HG03520 (cell line): Measurements from ENCODE around the gene MVD.
A peak's percentile ranks its signal among the peaks of the same experiment; 100 is the strongest.

Experiments
- ATAC-seq: cut with Tn5 transposase; IDR thresholded peaks from one replicate; pipeline ENCODE4 v1.9.1; 2021; ENCODE audit warnings: mild to moderate bottlenecking, moderate library complexity; ENCODE audit not compliant: unreplicated experiment

MVD gene

GRCh38 chr16:88697831-88698615 is 35.1 kb upstream of the MVD start:
- no peak for ATAC-seq

- ATAC-seq, result no peak
These were observed 34.4 kb upstream of the MVD start for GRCh38 chr16:88697116-88697830.

GRCh38 chr16:88696441-88696840 is 33.5 kb upstream of the MVD start:
- ATAC-seq, result no peak

GRCh38 chr16:88695753-88696152 is 32.9 kb upstream of the MVD start:
- ATAC-seq, result no peak

- no peak for ATAC-seq
These were observed 32.3 kb upstream of the MVD start for GRCh38 chr16:88695218-88695617.

DNA sequence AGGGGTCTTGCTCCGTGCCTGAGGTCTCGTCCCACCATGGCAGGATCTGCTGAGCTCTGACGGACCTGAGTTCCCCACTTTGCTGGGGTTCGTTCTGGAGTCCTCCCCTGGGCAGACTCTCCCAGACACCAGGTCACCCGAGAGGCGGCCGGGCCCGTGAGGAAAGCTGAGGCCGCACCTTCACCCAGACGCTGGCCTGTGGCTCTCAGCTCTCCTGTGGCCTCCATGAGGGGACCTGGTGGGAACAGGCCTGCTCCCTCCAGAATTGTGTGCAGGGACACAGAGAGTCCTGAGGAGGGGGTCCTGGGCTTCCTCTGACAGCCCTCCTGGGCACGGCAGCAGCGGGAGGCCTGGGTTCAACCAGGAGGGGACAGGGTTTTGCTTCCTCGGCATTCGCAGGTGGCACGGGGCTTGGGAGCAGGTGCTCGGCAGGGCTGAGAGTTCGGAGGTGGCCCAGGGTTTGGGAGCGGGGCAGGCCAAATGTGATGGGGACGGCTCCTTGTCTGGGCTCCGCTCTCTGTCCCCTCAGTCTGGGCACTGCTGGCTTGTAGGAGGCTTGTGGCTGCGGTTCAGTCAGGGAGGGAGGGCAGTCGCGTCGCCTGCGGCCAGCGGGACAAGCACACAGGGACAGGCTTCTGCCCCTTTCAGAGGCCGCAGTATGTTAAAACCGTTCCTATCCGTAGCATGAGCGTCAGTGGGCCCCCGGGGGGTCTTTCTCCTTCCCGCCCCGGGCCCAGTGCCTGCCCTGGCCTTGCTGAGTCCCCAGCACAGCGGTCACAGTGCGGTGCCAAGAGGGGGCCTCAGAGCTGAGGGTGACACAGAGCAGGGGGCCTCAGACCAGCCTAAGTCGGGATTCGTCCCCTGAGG is 31.6 kb upstream of the MVD start:
- no peak for ATAC-seq

DNA sequence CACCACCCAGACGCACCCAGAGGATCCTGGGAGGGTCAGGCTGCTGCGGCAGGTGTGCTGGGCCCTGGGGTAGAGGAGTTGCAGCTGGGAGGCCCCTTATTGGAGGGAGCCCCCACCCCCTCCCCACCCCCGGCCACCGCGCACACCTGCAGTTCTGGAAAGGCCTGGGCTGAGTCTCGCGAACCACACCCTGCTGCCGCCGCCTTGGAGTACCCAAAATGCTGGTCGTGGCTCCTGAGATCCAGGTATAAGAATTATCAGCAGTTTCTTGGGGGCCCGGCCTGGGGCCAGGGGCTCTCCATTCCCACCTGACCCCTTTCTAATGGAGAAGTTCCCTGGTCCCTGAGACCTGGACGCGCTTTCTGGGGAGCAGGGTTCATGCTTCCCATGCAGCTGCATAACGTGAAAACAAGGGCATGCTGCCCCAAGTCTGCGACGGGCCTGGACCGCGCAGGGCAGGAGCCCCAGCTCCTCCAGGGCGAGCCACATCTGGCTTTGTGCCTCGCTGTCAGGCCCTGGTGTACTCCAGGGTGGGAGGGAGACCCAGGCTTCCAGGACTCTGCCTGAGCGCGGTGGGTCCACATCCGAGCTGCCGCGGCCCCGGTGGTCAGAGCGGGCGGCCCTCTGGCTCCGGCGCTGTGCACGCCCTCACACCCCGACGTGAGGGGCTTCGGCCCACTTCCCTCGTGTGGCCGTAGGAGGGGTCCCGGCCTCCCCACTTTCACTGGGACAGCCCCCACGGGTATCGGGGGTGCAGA is 30.7 kb upstream of the MVD start:
- ATAC-seq, result no peak

- no peak for ATAC-seq
These were observed 30.0 kb upstream of the MVD start for GRCh38 chr16:88692861-88693260.

GRCh38 chr16:88691924-88692560 is 29.2 kb upstream of the MVD start:
- no peak for ATAC-seq

DNA sequence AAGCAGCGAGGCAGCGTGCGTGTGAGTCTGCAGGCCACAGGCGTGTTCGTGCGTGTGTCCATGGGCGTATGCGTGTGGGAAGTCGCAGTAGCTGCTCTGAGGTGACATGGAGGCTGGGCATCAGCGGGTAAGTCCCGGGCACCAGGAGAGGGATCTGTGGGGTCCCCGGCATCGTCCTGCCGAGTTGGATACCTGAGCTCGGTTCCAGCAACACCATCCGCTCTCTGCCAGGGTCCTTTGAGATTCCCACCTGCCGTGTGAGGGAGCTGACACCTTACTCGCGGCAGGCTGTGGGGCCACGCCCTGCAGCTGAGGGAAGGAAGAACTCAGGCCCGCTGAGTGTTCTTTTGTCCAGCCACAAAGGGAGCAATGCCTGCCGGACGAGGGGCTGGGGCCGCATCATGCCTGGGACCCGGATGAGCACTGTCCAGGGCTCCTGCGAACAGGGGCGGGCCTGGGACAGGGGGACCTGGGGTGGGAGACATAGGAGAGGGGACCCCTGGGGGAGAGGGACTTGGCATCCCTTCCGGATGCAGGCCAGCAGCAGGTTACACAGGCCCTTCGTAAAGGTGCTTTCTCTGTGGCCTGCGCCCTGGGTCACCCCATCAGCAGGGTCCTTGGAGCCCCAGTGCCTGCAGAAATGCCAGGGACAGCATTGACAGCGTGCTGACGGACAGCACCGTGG is 28.4 kb upstream of the MVD start:
- ATAC-seq, result no peak

- no peak for ATAC-seq
These were observed 27.6 kb upstream of the MVD start for GRCh38 chr16:88690341-88691128.

GRCh38 chr16:88688013-88688778 is 25.3 kb upstream of the MVD start:
- ATAC-seq, result no peak

DNA sequence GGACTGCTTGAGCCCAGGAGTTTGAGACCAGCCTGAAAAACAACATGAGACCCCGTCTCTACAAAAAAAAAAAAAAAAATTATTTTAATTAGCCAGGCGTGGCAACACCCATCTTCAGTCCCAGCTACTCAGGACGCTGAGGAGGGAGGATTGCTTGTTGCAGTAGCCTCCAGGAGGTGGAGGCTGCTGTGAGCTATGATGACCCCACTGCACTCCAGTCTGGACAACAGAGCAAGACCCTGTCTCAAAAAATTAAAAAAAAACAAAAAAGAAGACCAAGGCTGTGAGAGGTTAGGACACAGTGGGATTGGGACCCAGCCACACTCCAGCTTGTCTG is 24.8 kb upstream of the MVD start:
- ATAC-seq, result no peak

DNA sequence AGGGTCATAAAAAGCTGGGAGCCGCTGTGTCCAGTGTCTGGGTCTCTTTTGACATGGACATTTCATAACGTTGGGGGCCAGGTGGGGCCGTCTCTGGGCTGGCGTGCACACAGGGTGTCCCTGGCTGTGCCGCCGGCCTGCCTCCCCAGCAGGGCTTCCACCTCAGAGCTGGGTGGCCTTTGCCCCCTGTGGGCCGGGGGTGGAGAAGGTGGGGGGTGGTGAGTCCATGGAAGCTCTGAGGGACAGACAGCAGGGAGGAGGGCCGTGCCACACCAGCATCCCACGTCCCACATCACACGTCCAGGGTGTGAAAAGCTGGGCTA is 24.3 kb upstream of the MVD start:
- ATAC-seq, result no peak

DNA sequence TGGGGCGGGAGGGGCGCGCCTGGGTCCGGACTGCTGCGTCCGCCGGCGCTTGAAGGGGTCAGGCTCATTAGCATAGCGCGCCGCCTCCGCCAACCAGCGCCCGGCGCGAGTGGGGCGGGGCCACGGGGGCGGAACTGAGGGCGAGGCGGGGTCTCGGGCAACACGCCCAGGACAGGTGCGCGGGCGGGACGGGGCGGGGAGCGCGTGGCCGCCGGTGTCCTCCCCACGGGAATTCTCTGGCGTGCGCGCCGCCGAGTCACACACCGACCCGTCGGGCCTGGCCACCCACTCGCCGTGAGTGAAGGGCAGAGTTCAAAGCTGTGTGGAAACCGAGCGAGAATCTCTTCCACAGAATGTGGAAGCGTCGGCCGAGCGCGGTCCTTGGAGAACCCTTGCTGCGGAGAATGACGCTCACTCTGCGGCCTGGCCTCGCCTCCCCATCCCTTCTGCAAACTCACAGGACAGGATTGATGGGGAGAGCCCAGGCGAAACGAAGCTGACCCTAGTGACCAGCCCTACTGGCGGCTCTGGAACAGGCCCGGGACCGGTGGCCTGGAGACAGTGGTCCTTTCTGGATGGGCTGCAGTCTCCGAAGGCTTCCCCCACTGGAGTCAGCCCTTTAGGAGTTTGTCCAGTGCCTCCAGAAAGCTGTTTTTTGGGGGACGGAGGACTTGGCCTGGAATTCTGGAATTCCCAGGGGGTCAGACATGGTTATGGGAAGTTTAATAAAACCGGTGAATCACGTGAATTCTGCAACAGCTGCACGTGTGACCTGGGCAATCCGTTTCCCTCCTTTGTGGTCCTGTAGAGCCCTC is 23.8 kb upstream of the MVD start, which contains the start of gene SNAI3:
SNAI3 (minus strand) TSS at position 69 of the 815 bp plus-strand sequence. CDS start 101 bp downstream, outside the sequence.
- ATAC-seq, result peak; percentile 62

GRCh38 chr16:88686062-88686438 is 23.2 kb upstream of the MVD start:
- ATAC-seq, result peak; percentile 8
